HG03378 (cell line): Measurements from ENCODE around the gene MCTP2.
"Not testable (repeated sequence)": the region's sequence is repeated elsewhere in the genome, so short reads cannot be mapped to it uniquely, and the experiment has no call there.

Experiments
- ATAC-seq: cut with Tn5 transposase; IDR thresholded peaks from one replicate; pipeline ENCODE4 v1.9.1; 2021; ENCODE audit warnings: mild to moderate bottlenecking, moderate library complexity; ENCODE audit not compliant: unreplicated experiment

Gene MCTP2

DNA sequence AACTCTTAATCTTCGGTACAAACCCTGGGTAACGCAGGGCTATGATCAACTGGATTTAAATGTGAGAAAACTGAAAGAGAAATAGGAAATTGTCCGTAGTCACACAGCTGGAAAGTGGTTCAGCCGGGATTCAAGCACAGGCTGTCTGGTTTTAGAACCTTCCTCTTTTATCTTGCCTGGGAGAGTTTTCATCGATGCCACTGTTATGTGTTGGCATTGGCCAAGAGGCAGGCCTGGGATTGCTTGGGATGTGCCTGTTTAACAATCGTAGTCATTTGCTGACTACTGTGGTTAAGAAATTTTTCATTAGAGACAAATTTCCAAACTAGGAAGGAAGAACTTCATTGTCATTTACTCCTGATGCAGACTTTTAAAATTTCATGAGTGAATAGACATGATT lies 4.3 kb downstream of the MCTP2 start:
- no peak for ATAC-seq

DNA sequence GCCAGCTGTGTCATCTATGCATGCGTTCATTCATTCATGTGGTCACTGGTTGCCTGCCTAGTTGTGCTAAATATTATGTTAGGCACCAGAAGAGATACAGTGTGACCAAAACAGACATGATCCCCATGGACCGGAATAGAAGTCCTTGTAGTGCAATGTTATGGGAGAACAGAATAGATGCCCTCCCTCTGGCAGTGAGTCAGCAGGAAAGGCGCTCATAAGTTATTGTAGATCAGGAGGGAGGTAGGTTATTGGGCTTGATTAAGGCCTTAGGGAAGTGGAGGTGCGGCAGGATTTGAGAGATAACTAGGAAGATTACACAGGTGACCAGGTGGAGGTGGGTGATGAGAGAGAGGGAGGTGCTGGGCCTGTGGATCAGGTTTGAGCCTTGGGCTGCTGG lies 5.2 kb downstream of the MCTP2 start:
- ATAC-seq = no peak

DNA sequence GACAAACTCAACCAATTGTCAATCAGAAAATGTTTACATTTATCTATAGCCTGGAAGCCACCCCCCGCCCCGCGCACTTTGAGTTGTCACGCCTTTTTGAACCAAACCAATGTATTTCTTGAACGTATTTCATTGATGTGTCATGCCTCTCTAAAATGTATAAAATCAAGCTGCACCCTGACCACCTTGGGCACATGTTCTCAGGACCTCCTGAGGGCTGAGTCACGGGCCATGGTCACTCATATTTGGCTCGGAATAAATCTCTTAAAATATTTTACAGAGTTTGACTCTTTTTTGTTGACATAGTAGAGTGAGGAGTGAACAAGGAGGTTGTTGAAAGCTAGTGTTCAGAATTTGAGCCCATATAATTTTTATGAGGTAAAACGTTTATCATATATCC lies 6.5 kb downstream of the MCTP2 start:
- ATAC-seq = no peak

DNA sequence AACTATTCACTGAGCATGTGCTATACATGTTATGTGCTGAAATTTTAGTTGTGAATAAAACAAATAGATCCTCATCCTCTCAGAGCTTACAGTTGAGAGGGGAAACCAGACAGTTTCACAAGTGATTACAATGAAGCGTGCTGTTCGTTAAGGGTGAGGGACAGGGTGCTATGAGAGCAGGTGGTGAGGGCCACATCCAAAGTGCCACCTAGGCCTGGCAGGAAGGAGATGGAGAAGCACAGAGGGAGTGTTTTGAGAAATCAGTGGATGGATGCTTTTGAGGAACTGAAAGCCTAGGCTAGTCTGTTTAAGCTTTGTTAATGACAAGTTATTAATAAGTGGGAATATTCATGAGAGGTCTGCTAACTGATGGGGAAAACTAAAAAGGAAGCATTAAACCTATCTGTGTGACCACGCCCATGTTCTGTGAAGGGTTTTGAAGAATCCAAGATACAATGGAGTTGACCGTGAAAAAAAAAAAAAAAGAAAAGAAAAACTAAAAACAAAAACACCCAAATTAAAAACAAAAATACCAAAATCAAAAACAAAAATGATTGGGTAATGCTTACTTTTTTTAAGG lies 7.3 kb downstream of the MCTP2 start:
- ATAC-seq = peak; percentile 62

DNA sequence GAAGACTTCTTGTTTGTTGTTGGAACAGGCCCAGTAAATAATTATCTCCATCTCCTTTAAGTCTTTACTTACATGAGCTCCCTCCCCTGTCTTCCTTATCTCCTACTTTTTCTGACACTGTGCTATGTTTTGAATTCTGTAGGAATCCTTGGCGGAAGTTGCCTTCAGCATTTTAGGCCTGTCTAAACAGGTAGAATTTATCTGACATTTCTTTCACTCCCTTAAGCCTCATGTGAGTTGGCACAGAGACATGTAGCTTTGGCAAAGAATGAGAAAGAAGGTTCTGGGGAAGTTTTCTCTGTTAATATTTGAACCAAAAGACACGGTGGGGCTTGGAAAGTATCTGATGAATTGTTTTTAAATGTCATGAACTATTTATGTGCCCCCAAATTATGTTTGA lies 8.1 kb downstream of the MCTP2 start:
- ATAC-seq = no peak

DNA sequence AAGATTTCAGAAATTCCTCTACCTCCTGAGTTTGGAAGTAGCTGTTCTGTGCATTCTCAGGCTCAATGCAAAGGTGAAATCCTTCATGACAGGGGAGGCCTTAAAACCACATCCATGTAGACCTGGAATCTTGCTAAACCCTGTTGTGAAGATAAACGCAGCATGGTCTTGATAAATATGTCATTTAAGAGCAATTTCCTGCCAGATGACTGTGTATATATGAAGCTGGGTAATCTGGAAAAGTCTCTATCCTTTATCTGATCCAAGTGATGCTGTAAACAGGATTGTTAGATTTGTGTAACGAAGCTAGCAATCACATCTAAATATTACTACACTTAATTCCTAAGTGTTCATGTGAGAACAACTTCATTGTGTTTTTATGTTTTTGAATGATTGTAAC lies 9.1 kb downstream of the MCTP2 start:
- ATAC-seq = no peak

DNA sequence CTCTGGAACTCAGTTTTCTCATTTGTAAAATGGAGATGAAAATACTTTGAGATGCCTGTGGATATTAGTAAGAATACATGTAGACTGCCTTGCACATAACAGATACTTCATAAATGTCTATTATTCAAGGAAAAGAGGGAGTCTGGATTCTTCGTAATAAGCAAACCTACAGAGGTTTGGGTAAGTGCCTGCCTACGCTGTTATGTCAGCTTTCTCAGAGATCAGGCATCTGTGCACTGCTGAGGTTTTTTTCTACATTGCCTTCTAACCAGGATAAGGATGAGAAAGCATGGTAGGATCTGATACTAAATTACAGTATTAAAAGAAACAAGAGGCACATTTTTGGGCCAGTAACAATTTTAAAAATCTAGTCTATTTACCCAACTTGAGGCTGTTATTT lies 10.9 kb downstream of the MCTP2 start:
- ATAC-seq = no peak

DNA sequence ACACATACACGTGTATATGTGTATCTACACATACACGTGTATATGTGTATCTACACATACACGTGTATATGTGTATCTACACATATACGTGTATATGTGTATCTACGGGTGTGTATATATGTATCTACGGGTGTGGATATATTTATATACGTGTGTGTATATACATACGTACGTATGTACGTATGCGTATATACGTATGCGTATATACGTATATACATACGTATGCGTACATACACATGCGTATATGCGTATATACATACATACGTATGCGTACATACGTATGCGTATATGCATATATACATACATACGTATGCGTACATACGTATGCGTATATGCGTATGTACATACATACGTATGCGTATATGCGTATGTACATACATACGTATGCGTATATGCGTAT lies 11.6 kb downstream of the MCTP2 start:
- ATAC-seq = not testable (repeated sequence)

DNA sequence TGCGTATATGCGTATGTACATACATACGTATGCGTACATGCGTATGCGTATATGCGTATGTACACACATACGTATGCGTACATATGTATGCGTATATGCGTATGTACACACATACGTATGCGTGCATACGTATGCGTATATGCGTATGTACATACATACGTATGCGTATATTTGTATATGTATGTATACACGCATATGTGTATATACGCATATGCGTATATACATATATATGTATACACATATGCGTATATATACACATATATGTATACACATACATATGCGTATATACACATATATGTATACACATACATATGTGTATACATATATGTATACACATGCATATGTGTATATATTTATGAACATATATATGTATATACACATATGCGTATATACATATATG lies 12.1 kb downstream of the MCTP2 start:
- ATAC-seq = no peak

DNA sequence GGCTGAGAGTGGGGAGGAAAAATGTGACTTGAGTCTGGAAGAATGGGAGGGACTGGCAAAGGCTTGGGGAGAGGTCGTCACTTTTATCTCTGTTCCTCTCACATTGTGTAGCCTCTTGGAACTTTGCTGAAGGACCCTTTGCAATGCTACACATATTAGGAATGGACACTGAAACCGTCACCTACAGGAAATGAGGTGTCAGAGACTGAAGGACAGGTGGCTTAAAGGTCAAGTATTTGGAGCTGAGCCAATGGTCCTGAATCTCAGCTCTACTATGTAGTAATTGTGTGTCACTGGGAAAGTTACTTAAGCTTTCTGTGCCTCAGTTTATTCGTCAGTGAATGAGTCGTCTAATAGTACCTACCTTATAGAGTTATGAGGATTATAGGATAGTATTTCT lies 14.7 kb downstream of the MCTP2 start:
- ATAC-seq = no peak

DNA sequence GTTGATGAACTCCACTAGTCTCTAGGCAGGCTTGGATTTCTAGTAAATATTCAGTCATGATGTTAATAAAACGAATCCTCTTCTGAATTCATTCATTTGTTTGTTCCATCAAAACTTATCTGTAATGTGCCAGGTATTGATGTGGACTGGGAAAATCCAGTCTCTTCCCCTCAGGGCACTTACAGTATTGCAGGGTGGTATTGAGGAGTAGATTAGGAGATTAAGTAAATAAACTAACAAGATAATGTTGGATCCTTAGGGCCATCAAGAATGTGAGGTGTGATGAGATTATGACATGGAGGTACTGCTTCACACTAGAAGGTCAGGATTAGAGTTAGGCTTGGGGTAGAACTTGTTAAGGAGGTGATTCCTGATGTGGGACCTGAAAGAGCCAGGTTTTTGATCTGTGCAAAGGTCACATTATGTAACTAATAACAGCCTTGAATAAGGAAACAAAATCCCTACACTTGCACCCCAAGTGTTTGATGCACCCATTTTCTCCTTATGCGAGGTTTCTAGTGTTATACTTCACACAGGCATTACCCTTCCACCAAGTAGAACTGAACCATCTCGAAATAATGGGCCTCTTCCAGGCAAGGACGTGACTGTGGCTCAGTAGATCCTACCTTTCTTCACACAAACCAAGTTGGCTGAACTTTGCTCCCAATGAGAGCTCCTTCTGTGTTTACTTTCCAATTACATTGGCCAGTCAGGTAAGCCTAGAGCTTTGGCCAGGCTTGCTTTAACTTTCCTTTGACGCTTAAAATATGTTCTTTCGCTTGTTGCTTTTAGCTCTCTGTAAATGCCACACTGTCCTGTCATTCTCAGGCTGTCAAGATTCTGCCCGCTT lies 16.7 kb downstream of the MCTP2 start:
- no peak for ATAC-seq

DNA sequence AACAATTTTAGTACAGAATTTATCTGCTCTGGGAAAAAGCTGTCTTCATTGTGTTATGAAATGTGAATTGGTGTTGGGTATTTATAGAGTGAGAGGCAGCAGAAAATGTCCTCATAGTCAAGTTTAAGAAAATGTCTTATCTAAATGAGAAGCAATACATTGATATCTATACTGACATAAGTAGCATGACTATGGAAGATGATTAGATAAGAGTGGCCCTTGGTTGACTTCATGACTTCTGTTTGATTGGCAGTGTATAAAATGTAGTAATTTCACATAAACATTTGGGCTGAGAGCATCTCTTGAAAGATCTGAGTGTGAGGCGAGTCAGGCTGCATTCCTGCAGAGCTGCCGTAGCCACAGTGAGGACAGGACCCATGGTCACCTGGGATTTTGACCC lies 19.4 kb downstream of the MCTP2 start:
- ATAC-seq = no peak

DNA sequence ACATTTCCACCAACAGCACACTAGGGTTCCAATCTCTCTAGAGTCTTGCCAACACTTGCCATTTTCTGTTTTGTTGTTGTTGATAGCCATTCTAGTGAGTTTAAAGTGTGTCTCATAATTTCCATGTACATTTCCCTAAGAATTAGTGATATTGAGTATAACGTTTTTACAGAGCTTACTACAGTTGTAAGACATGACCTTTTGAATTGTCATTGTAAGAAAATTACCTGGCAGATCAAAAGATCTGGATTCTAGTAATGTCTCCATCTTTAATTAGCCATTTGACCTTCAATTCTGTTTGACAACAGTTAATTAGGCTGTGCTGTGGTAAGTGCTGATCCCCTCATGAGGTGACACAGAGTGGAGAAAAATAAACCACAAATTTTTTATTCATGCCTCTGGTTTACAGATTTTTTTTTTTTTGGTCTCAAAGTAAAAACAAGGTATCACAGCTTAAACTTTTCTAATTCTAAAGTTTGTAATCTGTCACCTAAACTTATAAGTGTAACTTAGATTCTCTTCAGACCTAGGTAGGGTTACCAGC lies 20.9 kb downstream of the MCTP2 start:
- ATAC-seq = no peak

DNA sequence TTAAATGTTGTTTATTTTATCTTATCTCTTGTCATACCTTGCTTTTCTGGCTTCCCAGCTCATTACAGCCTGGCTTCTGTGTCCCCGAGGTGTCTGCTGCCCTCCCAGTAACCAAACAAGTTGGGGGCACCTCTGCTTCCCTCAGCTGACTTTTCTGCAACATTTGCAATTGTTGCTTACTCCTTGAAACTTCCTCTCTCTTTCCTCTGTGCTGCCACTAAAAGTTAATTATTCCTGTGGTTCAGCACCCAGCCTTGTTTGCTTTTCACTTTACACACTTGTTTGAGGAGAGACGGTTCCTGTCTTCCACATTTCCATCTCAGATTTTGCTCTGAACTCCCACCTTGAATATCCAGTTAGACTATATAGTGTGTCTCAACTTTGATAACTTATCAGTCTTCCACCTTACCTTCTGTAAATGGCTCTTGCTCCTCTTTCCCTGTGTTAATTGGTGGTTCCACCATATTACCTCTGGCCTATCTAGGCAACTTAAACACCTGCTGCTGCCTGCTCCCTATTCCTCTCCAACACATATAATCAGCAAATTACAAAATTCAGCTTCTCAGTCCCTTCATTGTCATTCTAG lies 21.6 kb downstream of the MCTP2 start:
- no peak for ATAC-seq

DNA sequence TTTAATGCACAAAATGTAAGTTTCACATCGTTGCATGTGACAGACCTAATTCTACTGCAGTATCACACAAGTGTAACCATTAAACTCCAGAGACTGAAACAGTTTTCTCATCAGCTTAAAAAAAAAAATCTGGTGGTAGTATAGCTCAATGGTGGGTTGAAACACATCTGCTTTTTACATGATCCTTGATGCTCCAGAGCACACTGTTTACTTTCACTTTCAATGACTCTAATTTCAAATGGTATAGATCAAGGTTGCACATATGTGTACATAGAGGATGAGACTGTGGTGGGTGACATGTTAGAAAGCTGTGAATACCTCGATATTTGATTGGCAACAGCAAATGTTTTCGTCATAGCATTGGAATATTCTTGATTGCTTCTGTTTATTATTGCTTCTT lies 22.4 kb downstream of the MCTP2 start:
- peak; percentile 74 for ATAC-seq

DNA sequence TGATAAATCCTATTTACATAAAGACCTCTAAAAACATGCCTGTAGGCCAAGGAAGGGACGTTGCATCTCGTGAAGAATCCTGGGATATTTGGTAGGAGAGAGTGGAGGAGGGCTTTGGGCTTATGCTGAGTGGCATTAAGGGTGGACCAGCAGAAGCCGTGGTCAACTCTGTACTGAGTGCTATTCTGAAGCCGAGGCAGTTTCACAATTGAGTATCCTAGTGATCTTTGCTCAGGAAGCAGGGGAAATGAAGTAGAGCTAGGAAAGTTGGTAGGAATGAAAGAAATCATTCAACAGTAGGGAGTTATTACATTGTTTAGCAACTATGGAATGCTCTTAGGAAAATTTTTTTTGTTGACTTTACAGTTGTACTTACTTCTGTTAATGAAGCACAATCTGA lies 24.2 kb downstream of the MCTP2 start:
- ATAC-seq = no peak

DNA sequence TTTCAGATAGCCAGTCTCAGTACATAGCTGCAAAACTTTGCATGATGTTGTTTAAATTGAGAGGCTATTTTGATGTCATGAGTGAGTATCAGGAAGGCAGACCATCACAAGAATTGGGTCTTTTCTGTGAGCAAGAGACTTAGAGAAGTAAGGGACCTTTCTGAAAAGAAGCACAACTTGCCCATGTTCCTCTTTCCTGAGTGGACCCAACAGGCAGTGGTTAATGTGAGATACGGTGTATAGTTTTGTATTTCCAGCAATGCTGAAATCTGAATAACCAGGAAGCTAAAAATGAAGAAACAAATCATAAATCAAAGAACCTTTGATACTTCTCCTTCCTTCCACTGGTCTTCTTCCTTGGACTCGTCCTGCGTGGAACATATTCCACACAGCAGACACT lies 25.1 kb downstream of the MCTP2 start:
- no peak for ATAC-seq

DNA sequence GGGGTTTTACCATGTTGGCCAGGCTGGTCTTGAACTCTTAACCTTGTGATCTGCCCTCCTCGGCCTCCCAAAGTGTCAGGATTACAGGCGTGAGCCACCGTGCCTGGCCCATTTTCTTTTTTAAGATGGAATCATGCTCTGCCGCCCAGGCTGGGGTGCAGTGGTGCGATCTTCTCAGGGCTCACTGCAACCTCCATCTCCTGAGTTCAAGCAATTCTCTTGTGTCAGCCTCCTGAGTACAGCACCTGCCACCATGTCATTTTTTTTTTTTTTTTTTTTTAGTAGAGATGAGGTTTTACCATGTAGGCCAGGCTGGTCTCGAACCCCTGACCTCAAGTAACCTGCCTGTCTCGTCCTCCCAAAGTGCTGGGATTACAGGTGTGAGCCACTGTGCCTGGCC lies 26.4 kb downstream of the MCTP2 start:
- ATAC-seq = not testable (repeated sequence)

DNA sequence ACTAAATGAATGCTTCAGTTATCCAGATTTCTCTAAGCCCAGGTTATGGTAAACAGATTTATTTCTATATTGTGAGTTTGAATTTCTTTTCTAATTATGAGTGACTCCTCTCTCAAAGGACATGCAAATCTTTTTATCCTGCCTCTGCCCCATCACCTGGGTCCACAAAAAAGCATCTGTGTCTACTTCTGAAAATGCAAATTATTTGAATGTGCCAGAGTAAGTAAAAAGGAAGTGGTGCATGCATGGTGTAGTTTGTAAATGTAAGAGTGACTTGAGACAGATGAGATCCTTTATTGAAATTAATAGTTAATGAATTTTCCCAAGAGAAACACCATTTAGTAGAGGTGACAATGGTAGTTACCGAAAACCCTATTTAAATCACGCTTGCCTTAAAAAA lies 26.9 kb downstream of the MCTP2 start:
- ATAC-seq = peak; percentile 63

DNA sequence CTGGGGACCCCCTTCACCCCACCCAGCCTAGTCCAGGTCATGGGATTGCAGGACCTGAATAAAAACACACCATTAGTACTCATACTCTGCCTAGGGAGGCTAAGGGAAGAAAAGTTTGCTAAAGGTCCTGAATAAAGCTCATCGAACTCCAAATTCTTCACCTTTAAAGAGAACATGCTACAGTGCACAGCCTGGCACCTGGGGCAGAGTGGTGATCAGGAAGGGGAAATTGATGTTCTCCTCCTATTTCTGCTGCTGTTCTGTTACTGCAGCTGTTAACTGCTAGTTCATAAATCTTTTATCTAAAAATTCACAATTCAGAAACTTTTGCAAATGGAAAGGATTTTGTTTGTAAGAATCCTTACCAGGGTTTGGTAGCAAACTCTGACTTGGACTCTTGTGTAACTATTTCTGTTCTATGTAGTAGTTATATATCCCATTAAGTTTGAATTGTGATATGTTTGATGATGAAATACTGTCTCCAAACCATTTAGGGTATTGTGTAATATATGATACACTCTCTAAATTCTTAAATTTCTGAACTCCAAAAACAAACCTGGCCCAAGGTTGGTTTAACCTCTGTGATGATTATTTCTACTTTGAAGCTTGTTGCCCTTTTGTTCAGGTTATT lies 27.9 kb downstream of the MCTP2 start:
- ATAC-seq = no peak

DNA sequence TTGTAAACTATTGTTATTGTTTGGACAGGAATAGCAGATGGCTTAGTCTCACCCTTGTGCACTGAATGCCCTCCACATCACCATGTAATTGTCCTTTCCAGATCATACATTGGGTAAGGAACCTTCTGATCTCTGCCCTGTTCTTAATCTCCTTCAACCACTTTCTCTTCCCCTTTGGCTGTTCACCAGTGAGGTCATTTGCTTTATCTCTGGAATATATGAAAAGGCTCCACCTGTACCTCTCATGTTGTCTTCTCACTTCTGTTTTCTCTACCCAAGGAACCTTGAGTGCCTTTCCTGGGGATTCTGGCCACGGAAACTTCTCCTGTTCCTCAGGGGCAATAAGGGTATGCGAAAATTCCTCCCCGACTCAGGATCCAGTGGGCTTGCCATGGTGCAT lies 28.5 kb downstream of the MCTP2 start:
- no peak for ATAC-seq

DNA sequence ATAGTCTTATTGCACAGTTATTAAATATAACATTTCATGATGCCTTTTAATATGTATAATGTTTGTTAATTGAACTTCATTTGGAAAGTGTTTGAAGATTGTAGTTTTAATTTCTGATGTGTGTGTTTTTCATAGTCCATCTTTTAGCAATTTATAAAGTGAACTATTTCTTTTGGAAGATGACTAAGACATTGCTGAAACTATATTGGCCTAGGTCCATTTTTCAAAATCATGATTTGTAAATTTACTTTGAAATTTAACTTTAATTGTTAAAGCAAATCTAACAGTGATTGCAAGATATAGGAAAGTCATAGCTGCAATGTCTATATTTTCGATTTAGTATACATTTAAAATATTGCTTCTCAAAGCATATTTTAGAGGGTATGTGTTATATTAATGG lies 30.8 kb downstream of the MCTP2 start:
- ATAC-seq = no peak
